Gastrocnemius medialis (tissue), 4 donors: ENCODE results near the gene CTTNBP2. TPM values are rescaled to one million over a fixed set of nuclear protein-coding genes. Genes with fewer than 3 reads are reported as not detected.

Experiments
- ATAC-seq, 2 donors: fragments of 150-250 bp; one replicate each; pipeline ENCODE4 v1.9.1; 2016
- DNase-seq, 2 donors: peaks; one replicate each; pipeline ENCODE4 v3.0.0-alpha.2; 2019
- H3K27ac ChIP-seq, 4 donors: fragments of 200-600 bp; sonication (generic); 1 replicate in 1 of 4; 2 replicates in 3 of 4; pipeline ENCODE4 v1.5.1; 2016 to 2018; ENCODE audit warnings: mild to moderate bottlenecking in 2 of 4, moderate library complexity in 1 of 4
- H3K27me3 ChIP-seq, 3 donors: fragments of 200-600 bp; sonication (generic) in 2 of 3; 1 replicate in 1 of 3; 2 replicates in 2 of 3; pipeline versions ENCODE4 v1.5.1 to v1.6.0; 2016 to 2019; ENCODE audit warnings: mild to moderate bottlenecking in 1 of 3, moderate library complexity in 1 of 3
- H3K36me3 ChIP-seq, 2 donors: fragments of 200-600 bp; sonication (generic) in 1 of 2; one replicate each; pipeline ENCODE4 v1.5.1; 2017 to 2018
- H3K4me1 ChIP-seq, 2 donors: fragments of 200-600 bp; sonication (generic) in 1 of 2; one replicate each; pipeline ENCODE4 v1.5.1; 2016 to 2017; ENCODE audit warnings: mild to moderate bottlenecking in 2 of 2
- H3K4me3 ChIP-seq, 4 donors: fragments of 200-600 bp; sonication (generic) in 3 of 4; 1 replicate in 1 of 4; 2 replicates in 3 of 4; pipeline ENCODE4 v1.5.1; 2016 to 2019; ENCODE audit warnings: mild to moderate bottlenecking in 2 of 4
- H3K9me3 ChIP-seq, 3 donors: fragments of 200-600 bp; sonication (generic) in 2 of 3; 1 replicate in 1 of 3; 2 replicates in 2 of 3; pipeline ENCODE4 v1.5.1; 2016 to 2019
- CTCF ChIP-seq, 5 experiments: fragments of 450-650 bp in 3 of 5; fragments of 200-600 bp in 2 of 5; sonication (generic) in 2 of 5; IDR thresholded peaks in 4 of 5; conservative IDR thresholded peaks in 1 of 5; 1 replicate in 4 of 5; 2 replicates in 1 of 5; pipeline ENCODE4 v1.5.1; 2016 to 2019; ENCODE audit warnings: antibody characterized with exemption in 5 of 5, mild to moderate bottlenecking in 3 of 5, moderate library complexity in 3 of 5
- POLR2A ChIP-seq, 2 donors: fragments of 450-650 bp; IDR thresholded peaks; one replicate each; pipeline ENCODE4 v1.6.1; 2017; ENCODE audit warnings: antibody characterized with exemption in 2 of 2, mild to moderate bottlenecking in 2 of 2, moderate library complexity in 2 of 2
- in situ Hi-C, 4 donors: fragments of 200-750 bp; cut with MboI; loops; one replicate each; pipeline versions ENCODE4 v1.15.0 to v1.8.0; 2017; ENCODE audit warnings: low sequenced_read_pairs in 4 of 4
- intact Hi-C: fragments of 100-400 bp; cut with DNase I; formaldehyde crosslinking; loops from one replicate; pipeline ENCODE4 v1.15.1; 2023; ENCODE audit warnings: low total_unique reads
- total RNA-seq, 4 donors: library from RNA; depleted of rRNA; stranded (reverse); fragments of >200 nt; gene quantifications; one replicate each; pipeline versions ENCODE4 v1.1.0 to v1.2.3, GENCODE V29; 2016

Gene CTTNBP2
- total RNA-seq, 4 donors from 2014 or later = 0.49 to 1.8 (median 1.5) TPM

GRCh38 chr7:117802660-117803059 lies 70.6 kb downstream of the CTTNBP2 start:
- in situ Hi-C loops = no loop called here
- no peak overlapping the region for H3K27ac ChIP-seq
- ATAC-seq = no peak
- H3K4me3 ChIP-seq = no peak overlapping the region
- TF ChIP-seq POLR2A (IDR thresholded peaks at IDR 0.05) (no peak), CTCF (IDR thresholded peaks at IDR 0.05 in 4 of 5, conservative IDR thresholded peaks at IDR 0.05 in 1 of 5) (no peak)
- no peaks in the 10 kb centered on the region for H3K36me3 ChIP-seq
- DNase-seq = no peak
- H3K4me1 ChIP-seq = no peaks in the 10 kb centered on the region
- H3K27me3 ChIP-seq = no peaks in the 10 kb centered on the region
- intact Hi-C loops = no loop called here
- H3K9me3 ChIP-seq = no peaks in the 10 kb centered on the region

GRCh38 chr7:117800841-117801240 lies 72.4 kb downstream of the CTTNBP2 start:
- H3K4me3 ChIP-seq = no peak overlapping the region
- no peaks in the 10 kb centered on the region for H3K27me3 ChIP-seq
- H3K4me1 ChIP-seq = no peaks in the 10 kb centered on the region
- no peak overlapping the region for H3K27ac ChIP-seq
- in situ Hi-C loops = no loop called here
- no peaks in the 10 kb centered on the region for H3K9me3 ChIP-seq
- ATAC-seq (no peak), DNase-seq (no peak)
- intact Hi-C loops = no loop called here
- no peaks in the 10 kb centered on the region for H3K36me3 ChIP-seq
- TF ChIP-seq POLR2A (IDR thresholded peaks at IDR 0.05) (no peak), CTCF (IDR thresholded peaks at IDR 0.05 in 4 of 5, conservative IDR thresholded peaks at IDR 0.05 in 1 of 5) (no peak)

- no peak for ATAC-seq
- DNase-seq = no peak
- no peaks in the 10 kb centered on the region for H3K36me3 ChIP-seq
- no peaks in the 10 kb centered on the region for H3K27me3 ChIP-seq
- H3K4me1 ChIP-seq = no peaks in the 10 kb centered on the region
- H3K4me3 ChIP-seq = no peak overlapping the region
- no peaks in the 10 kb centered on the region for H3K9me3 ChIP-seq
- in situ Hi-C loops (no loop called here), intact Hi-C loops (no loop called here)
- no peak for TF ChIP-seq CTCF (IDR thresholded peaks at IDR 0.05 in 4 of 5, conservative IDR thresholded peaks at IDR 0.05 in 1 of 5)
- TF ChIP-seq POLR2A (IDR thresholded peaks at IDR 0.05) = no peak
- H3K27ac ChIP-seq = no peak overlapping the region
Observed at GRCh38 chr7:117800406-117800805, 72.8 kb downstream of the CTTNBP2 start.

GRCh38 chr7:117796889-117797288 lies 76.4 kb downstream of the CTTNBP2 start:
- no peaks in the 10 kb centered on the region for H3K4me1 ChIP-seq
- ATAC-seq = no peak
- TF ChIP-seq CTCF (IDR thresholded peaks at IDR 0.05 in 4 of 5, conservative IDR thresholded peaks at IDR 0.05 in 1 of 5) = no peak
- TF ChIP-seq POLR2A (IDR thresholded peaks at IDR 0.05) = no peak

GRCh38 chr7:117793976-117794375 lies 79.3 kb downstream of the CTTNBP2 start:
- intact Hi-C loops = no loop called here
- no peak for DNase-seq
- Histone ChIP-seq H3K9me3 (no peaks in the 10 kb centered on the region), H3K27me3 (no peaks in the 10 kb centered on the region), H3K4me3 (no peak overlapping the region), H3K27ac (no peak overlapping the region), H3K36me3 (no peaks in the 10 kb centered on the region), H3K4me1 (no peaks in the 10 kb centered on the region)
- TF ChIP-seq CTCF (IDR thresholded peaks at IDR 0.05 in 4 of 5, conservative IDR thresholded peaks at IDR 0.05 in 1 of 5) (no peak), POLR2A (IDR thresholded peaks at IDR 0.05) (no peak)
- in situ Hi-C loops = no loop called here
- ATAC-seq = no peak

More at GRCh38 chr7:117796889-117797288, 76.4 kb downstream of the CTTNBP2 start:
- Histone ChIP-seq H3K9me3 (no peaks in the 10 kb centered on the region), H3K36me3 (no peaks in the 10 kb centered on the region), H3K27ac (no peak overlapping the region), H3K4me3 (no peak overlapping the region), H3K27me3 (no peaks in the 10 kb centered on the region)
- intact Hi-C loops = no loop called here
- no peak for DNase-seq
- in situ Hi-C loops = no loop called here
